ENCODE data around the gene DCAF17.

DCAF17 gene

DNA sequence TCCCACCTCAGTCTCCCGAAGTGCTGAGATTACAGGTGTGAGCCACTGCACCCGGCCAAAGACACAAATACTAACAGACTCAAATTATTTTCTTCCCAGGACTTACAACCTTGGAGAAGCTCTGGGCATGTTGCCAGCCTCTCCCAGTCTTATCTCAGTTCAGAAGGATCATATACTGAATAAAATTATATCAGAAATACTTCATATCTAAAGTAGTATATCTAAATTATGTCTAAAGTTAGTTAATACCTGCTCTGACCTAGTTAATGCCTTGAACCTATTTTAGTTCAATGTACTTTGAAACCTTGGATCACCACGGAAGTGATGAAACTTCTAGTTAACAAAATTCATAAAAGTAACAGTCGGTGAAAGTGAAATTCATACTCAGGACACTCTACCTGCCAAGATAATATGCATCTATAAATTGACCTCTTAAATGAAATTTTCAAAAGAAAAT is 53.8 kb downstream of the DCAF17 start:
- H3K4me1 ChIP-seq (ENCODE audit: control insufficient read depth in 1 of 2, insufficient read depth in 2 of 2, low read length in 2 of 2) = no peaks in the 10 kb centered on the region
- peaks cover 0 to 3% of the 10 kb centered on the region in 2 experiments for H3K36me3 ChIP-seq (ENCODE audit: control insufficient read depth in 1 of 2, insufficient read depth in 2 of 2, low read length in 2 of 2)
- no peak overlapping the region for H3K4me3 ChIP-seq (ENCODE audit: low read depth, low read length)
- H3K14ac ChIP-seq (ENCODE audit: low read length) = no peak overlapping the region
- no peak overlapping the region for H3K4me2 ChIP-seq (ENCODE audit: low read length)
- no peak overlapping the region for H3K27ac ChIP-seq (ENCODE audit: low read depth, low read length)
- H3K79me2 ChIP-seq (ENCODE audit: control insufficient read depth, insufficient read depth, low read length, poor library complexity) = no peaks in the 10 kb centered on the region
- no peak for DNase-seq
- H4K12ac ChIP-seq (ENCODE audit: low read depth, low read length) = no peak overlapping the region
- H4K8ac ChIP-seq (ENCODE audit: low read depth, low read length) = no peak overlapping the region
- WGBS (ENCODE audit: extremely low coverage, insufficient coverage, insufficient read length) = no CpG with 5 or more reads among the region's 4 CpGs
- H3K9me3 ChIP-seq (ENCODE audit: insufficient read depth, low read depth, low read length) = no peaks in the 10 kb centered on the region
- no peak overlapping the region for H4K91ac ChIP-seq (ENCODE audit: low read depth, low read length)
- H2AK5ac ChIP-seq (ENCODE audit: low read length) = no peak overlapping the region
- H3K18ac ChIP-seq (ENCODE audit: low read length) = no peak overlapping the region
- H3K23ac ChIP-seq (ENCODE audit: low read length) = no peak overlapping the region
- no peak overlapping the region for H2AFZ ChIP-seq (ENCODE audit: insufficient read depth, low read length, poor library complexity)
- H2BK120ac ChIP-seq (ENCODE audit: insufficient read depth, low read length, poor library complexity) = no peak overlapping the region
- no peak overlapping the region for H3K4ac ChIP-seq (ENCODE audit: low read depth, low read length)
- H3K9ac ChIP-seq (ENCODE audit: low read length) = no peak overlapping the region
- no peaks in the 10 kb centered on the region for H3K79me1 ChIP-seq (ENCODE audit: low read length)
- no peaks in the 10 kb centered on the region for H3K27me3 ChIP-seq (ENCODE audit: insufficient read depth, low read length)
- no peak overlapping the region for H2BK12ac ChIP-seq (ENCODE audit: low read length)
- H2BK5ac ChIP-seq (ENCODE audit: low read depth, low read length, poor library complexity) = no peak overlapping the region

DNA sequence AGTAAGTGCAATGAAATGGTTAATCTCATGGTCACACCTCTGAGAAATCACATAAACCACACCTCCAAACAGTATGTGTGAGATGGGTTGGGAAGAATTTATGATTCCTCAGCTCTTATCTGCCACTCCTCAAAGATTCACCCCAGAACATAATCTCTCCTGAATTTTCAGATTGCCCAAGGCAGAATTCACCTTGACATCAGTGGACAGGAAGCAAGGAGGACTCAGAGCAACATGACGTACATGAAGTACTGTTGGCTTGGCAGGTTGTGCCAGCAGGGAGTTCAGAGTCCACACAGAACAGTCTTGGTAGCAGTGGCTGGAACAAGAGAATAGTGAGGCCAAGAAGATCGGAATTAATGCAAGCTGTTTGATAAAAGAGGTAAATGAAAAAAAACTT is 56.6 kb downstream of the DCAF17 start:
- H3K4me1 ChIP-seq (ENCODE audit: control insufficient read depth in 1 of 2, insufficient read depth in 2 of 2, low read length in 2 of 2) = no peaks in the 10 kb centered on the region
- H3K79me2 ChIP-seq (ENCODE audit: control insufficient read depth, insufficient read depth, low read length, poor library complexity) = no peaks in the 10 kb centered on the region
- H3K9ac ChIP-seq (ENCODE audit: low read length) = no peak overlapping the region
- H2BK12ac ChIP-seq (ENCODE audit: low read length) = no peak overlapping the region
- no peak overlapping the region for H4K12ac ChIP-seq (ENCODE audit: low read depth, low read length)
- no CpG with 5 or more reads among the region's 2 CpGs for WGBS (ENCODE audit: extremely low coverage, insufficient coverage, insufficient read length)
- no peak overlapping the region for H2BK5ac ChIP-seq (ENCODE audit: low read depth, low read length, poor library complexity)
- H3K4ac ChIP-seq (ENCODE audit: low read depth, low read length) = no peak overlapping the region
- H3K79me1 ChIP-seq (ENCODE audit: low read length) = no peaks in the 10 kb centered on the region
- no peak overlapping the region for H3K23ac ChIP-seq (ENCODE audit: low read length)
- no peak overlapping the region for H4K91ac ChIP-seq (ENCODE audit: low read depth, low read length)
- H3K4me2 ChIP-seq (ENCODE audit: low read length) = no peak overlapping the region
- H3K36me3 ChIP-seq (ENCODE audit: control insufficient read depth in 1 of 2, insufficient read depth in 2 of 2, low read length in 2 of 2) = peaks cover 0 to 3% of the 10 kb centered on the region in 2 experiments
- no peak overlapping the region for H2BK120ac ChIP-seq (ENCODE audit: insufficient read depth, low read length, poor library complexity)
- H2AFZ ChIP-seq (ENCODE audit: insufficient read depth, low read length, poor library complexity) = no peak overlapping the region
- DNase-seq = no peak
- no peak overlapping the region for H2AK5ac ChIP-seq (ENCODE audit: low read length)
- no peak overlapping the region for H3K14ac ChIP-seq (ENCODE audit: low read length)
- no peak overlapping the region for H4K8ac ChIP-seq (ENCODE audit: low read depth, low read length)
- no peaks in the 10 kb centered on the region for H3K27me3 ChIP-seq (ENCODE audit: insufficient read depth, low read length)
- H3K27ac ChIP-seq (ENCODE audit: low read depth, low read length) = no peak overlapping the region
- no peak overlapping the region for H3K18ac ChIP-seq (ENCODE audit: low read length)
- H3K4me3 ChIP-seq (ENCODE audit: low read depth, low read length) = no peak overlapping the region
- H3K9me3 ChIP-seq (ENCODE audit: insufficient read depth, low read depth, low read length) = no peaks in the 10 kb centered on the region

DNA sequence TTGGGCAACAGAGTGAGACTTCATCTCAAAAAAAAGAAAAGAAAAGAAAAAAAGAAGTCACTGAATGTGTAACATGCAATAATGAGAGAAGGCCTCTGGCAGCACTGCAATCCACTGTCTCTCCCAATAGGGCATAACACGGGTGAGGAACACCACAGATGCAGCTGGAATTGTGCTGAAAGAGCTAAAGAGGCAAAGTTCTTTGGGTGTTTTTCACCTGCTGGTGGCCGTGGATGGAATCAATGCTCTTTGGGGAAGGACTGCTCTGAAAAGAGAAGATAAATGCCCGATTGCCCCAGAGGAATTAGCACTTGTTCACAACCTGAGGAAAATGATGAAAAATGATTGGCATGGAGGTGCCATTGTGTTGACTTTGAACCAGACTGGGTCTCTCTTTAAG is 57.3 kb downstream of the DCAF17 start:
- no peak overlapping the region for H3K18ac ChIP-seq (ENCODE audit: low read length)
- H2BK12ac ChIP-seq (ENCODE audit: low read length) = no peak overlapping the region
- H2AFZ ChIP-seq (ENCODE audit: insufficient read depth, low read length, poor library complexity) = no peak overlapping the region
- no peak overlapping the region for H3K4me3 ChIP-seq (ENCODE audit: low read depth, low read length)
- H3K79me1 ChIP-seq (ENCODE audit: low read length) = no peaks in the 10 kb centered on the region
- H3K4ac ChIP-seq (ENCODE audit: low read depth, low read length) = no peak overlapping the region
- H4K12ac ChIP-seq (ENCODE audit: low read depth, low read length) = no peak overlapping the region
- no peak overlapping the region for H3K14ac ChIP-seq (ENCODE audit: low read length)
- H3K4me1 ChIP-seq (ENCODE audit: control insufficient read depth in 1 of 2, insufficient read depth in 2 of 2, low read length in 2 of 2) = no peaks in the 10 kb centered on the region
- no peak overlapping the region for H4K8ac ChIP-seq (ENCODE audit: low read depth, low read length)
- no peak overlapping the region for H3K9ac ChIP-seq (ENCODE audit: low read length)
- no peak overlapping the region for H2BK5ac ChIP-seq (ENCODE audit: low read depth, low read length, poor library complexity)
- H3K27me3 ChIP-seq (ENCODE audit: insufficient read depth, low read length) = no peaks in the 10 kb centered on the region
- no peak overlapping the region for H3K27ac ChIP-seq (ENCODE audit: low read depth, low read length)
- no peak overlapping the region for H3K23ac ChIP-seq (ENCODE audit: low read length)
- no peak overlapping the region for H2BK120ac ChIP-seq (ENCODE audit: insufficient read depth, low read length, poor library complexity)
- no peaks in the 10 kb centered on the region for H3K79me2 ChIP-seq (ENCODE audit: control insufficient read depth, insufficient read depth, low read length, poor library complexity)
- H4K91ac ChIP-seq (ENCODE audit: low read depth, low read length) = no peak overlapping the region
- no CpG with 5 or more reads among the region's 3 CpGs for WGBS (ENCODE audit: extremely low coverage, insufficient coverage, insufficient read length)
- H3K9me3 ChIP-seq (ENCODE audit: insufficient read depth, low read depth, low read length) = no peaks in the 10 kb centered on the region
- H3K36me3 ChIP-seq (ENCODE audit: control insufficient read depth in 1 of 2, insufficient read depth in 2 of 2, low read length in 2 of 2) = peaks cover 0 to under 1% of the 10 kb centered on the region in 2 experiments
- no peak overlapping the region for H3K4me2 ChIP-seq (ENCODE audit: low read length)
- DNase-seq = no peak
- H2AK5ac ChIP-seq (ENCODE audit: low read length) = no peak overlapping the region

DNA sequence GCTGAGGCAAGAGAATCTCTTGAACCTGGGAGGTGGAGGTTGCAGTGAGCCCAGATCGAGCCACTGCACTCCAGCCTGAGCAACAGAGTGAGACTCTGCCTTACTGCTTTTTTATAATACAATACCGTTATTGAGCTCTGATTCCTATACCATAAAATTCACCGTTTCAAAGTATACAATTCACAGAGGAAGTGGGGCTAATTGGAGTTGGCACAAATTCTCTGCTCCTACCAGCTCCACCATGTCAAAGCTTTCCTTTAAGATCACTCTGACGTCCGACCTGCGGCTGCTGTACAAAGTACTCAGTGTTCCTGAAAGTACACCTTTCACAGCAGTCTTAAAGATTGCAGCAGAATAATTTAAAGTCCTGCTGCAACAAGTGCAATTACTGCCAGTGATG is 58.6 kb downstream of the DCAF17 start:
- H2BK120ac ChIP-seq (ENCODE audit: insufficient read depth, low read length, poor library complexity) = no peak overlapping the region
- H4K91ac ChIP-seq (ENCODE audit: low read depth, low read length) = no peak overlapping the region
- no peak overlapping the region for H4K8ac ChIP-seq (ENCODE audit: low read depth, low read length)
- no peak overlapping the region for H3K23ac ChIP-seq (ENCODE audit: low read length)
- no peak overlapping the region for H3K4ac ChIP-seq (ENCODE audit: low read depth, low read length)
- H2AFZ ChIP-seq (ENCODE audit: insufficient read depth, low read length, poor library complexity) = no peak overlapping the region
- no peak overlapping the region for H3K14ac ChIP-seq (ENCODE audit: low read length)
- no peaks in the 10 kb centered on the region for H3K9me3 ChIP-seq (ENCODE audit: insufficient read depth, low read depth, low read length)
- no peaks in the 10 kb centered on the region for H3K36me3 ChIP-seq (ENCODE audit: control insufficient read depth in 1 of 2, insufficient read depth in 2 of 2, low read length in 2 of 2)
- H4K12ac ChIP-seq (ENCODE audit: low read depth, low read length) = no peak overlapping the region
- H3K27me3 ChIP-seq (ENCODE audit: insufficient read depth, low read length) = no peaks in the 10 kb centered on the region
- no peak overlapping the region for H3K18ac ChIP-seq (ENCODE audit: low read length)
- no peak overlapping the region for H2BK12ac ChIP-seq (ENCODE audit: low read length)
- H2BK5ac ChIP-seq (ENCODE audit: low read depth, low read length, poor library complexity) = no peak overlapping the region
- H3K4me1 ChIP-seq (ENCODE audit: control insufficient read depth in 1 of 2, insufficient read depth in 2 of 2, low read length in 2 of 2) = no peaks in the 10 kb centered on the region
- no peak overlapping the region for H3K4me3 ChIP-seq (ENCODE audit: low read depth, low read length)
- no peak overlapping the region for H3K27ac ChIP-seq (ENCODE audit: low read depth, low read length)
- no peak for DNase-seq
- no peaks in the 10 kb centered on the region for H3K79me1 ChIP-seq (ENCODE audit: low read length)
- no peak overlapping the region for H3K9ac ChIP-seq (ENCODE audit: low read length)
- H3K79me2 ChIP-seq (ENCODE audit: control insufficient read depth, insufficient read depth, low read length, poor library complexity) = no peaks in the 10 kb centered on the region
- no peak overlapping the region for H3K4me2 ChIP-seq (ENCODE audit: low read length)
- no CpG with 5 or more reads among the region's 6 CpGs for WGBS (ENCODE audit: extremely low coverage, insufficient coverage, insufficient read length)
- H2AK5ac ChIP-seq (ENCODE audit: low read length) = no peak overlapping the region

Data from trophoblast cell (in vitro differentiated cells and primary cell).